SK-N-SH treated with all-trans-retinoic acid at 6 μM for 48 hours (cell line): ENCODE measurements around the gene AP1B1.

Experiments used
- ATAC-seq: fragments of 200-7000 bp; cut with Tn5 transposase; 3 replicates; pipeline ENCODE4 v1.9.1; 2020; ENCODE audit warnings: mild to moderate bottlenecking, moderate library complexity
- ARNTL ChIP-seq: fragments of 450-650 bp; formaldehyde crosslinking; IDR thresholded peaks from 2 replicates; pipeline ENCODE4 v1.5.0; 2020; ENCODE audit warnings: low read depth, mild to moderate bottlenecking, moderate library complexity, borderline replicate concordance
- BACH2 ChIP-seq: fragments of 250-450 bp; sonication (Bioruptor Pico); IDR thresholded peaks from 2 replicates; pipeline ENCODE4 v1.9.0; 2021; ENCODE audit warnings: mild to moderate bottlenecking, borderline replicate concordance
- CREB5 ChIP-seq: fragments of 250-450 bp; sonication (Bioruptor Pico); IDR thresholded peaks from 2 replicates; pipeline ENCODE4 v1.5.1; 2020; ENCODE audit warnings: low read depth, mild to moderate bottlenecking, moderate library complexity
- CSDC2 ChIP-seq: fragments of 250-450 bp; sonication (Bioruptor Pico); IDR thresholded peaks from 2 replicates; pipeline ENCODE4 v1.5.0; 2020; ENCODE audit warnings: mild to moderate bottlenecking, moderate library complexity
- CSRNP3 ChIP-seq: fragments of 250-450 bp; sonication (Bioruptor Pico); IDR thresholded peaks from 2 replicates; pipeline ENCODE4 v1.5.1; 2021; ENCODE audit warnings: mild to moderate bottlenecking, moderate library complexity
- GLIS3 ChIP-seq: fragments of 250-450 bp; sonication (Bioruptor Pico); IDR thresholded peaks from 2 replicates; pipeline ENCODE4 v1.5.0; 2020; ENCODE audit warnings: mild to moderate bottlenecking, moderate library complexity
- POU6F1 ChIP-seq: fragments of 250-450 bp; sonication (Bioruptor Pico); IDR thresholded peaks from 2 replicates; pipeline ENCODE4 v1.8.0; 2021; ENCODE audit warnings: low read depth, mild to moderate bottlenecking, moderate library complexity, borderline replicate concordance
- PPARA ChIP-seq: fragments of 250-450 bp; sonication (Bioruptor Pico); IDR thresholded peaks from 2 replicates; pipeline ENCODE4 v1.5.0; 2020; ENCODE audit warnings: mild to moderate bottlenecking, borderline replicate concordance
- RARB ChIP-seq: fragments of 250-450 bp; sonication (Bioruptor Pico); IDR thresholded peaks from 2 replicates; pipeline ENCODE4 v1.8.0; 2021; ENCODE audit warnings: mild to moderate bottlenecking, moderate library complexity
- SNAI2 ChIP-seq: fragments of 250-450 bp; sonication (Bioruptor Pico); IDR thresholded peaks from 2 replicates; pipeline ENCODE4 v1.5.0; 2020; ENCODE audit warnings: mild to moderate bottlenecking, moderate library complexity
- TOX ChIP-seq: fragments of 250-450 bp; sonication (Bioruptor Pico); IDR thresholded peaks from 2 replicates; pipeline ENCODE4 v1.8.0; 2021; ENCODE audit warnings: mild to moderate bottlenecking, moderate library complexity, borderline replicate concordance
- TSHZ2 ChIP-seq: fragments of 250-450 bp; sonication (Bioruptor Pico); IDR thresholded peaks from 2 replicates; pipeline ENCODE4 v1.5.0; 2020; ENCODE audit warnings: mild to moderate bottlenecking, moderate library complexity
- ZC3H10 ChIP-seq: fragments of 250-450 bp; sonication (Bioruptor Pico); IDR thresholded peaks from 2 replicates; pipeline ENCODE4 v1.5.1; 2021; ENCODE audit warnings: mild to moderate bottlenecking, moderate library complexity
- ZNF565 ChIP-seq: fragments of 450-650 bp; formaldehyde crosslinking; conservative IDR thresholded peaks from 2 replicates; pipeline ENCODE4 v1.5.0; 2020; ENCODE audit warnings: low read depth, mild to moderate bottlenecking, moderate library complexity
- ZNF70 ChIP-seq: fragments of 450-650 bp; formaldehyde crosslinking; IDR thresholded peaks from 2 replicates; pipeline ENCODE4 v1.5.0; 2020; ENCODE audit warnings: mild to moderate bottlenecking, moderate library complexity
- ZNF8 ChIP-seq: fragments of 450-650 bp; formaldehyde crosslinking; IDR thresholded peaks from 2 replicates; pipeline ENCODE4 v1.5.0; 2020; ENCODE audit warnings: mild to moderate bottlenecking, moderate library complexity
- TF ChIP-seq, protein P1 (sequence below): fragments of 250-450 bp; sonication (Bioruptor Pico); IDR thresholded peaks from 2 replicates; pipeline ENCODE4 v1.8.0; 2020; ENCODE audit warnings: mild to moderate bottlenecking, moderate library complexity, borderline replicate concordance

AP1B1 gene

GRCh38 chr22:29329581-29329980 lies 58.8 kb downstream of the AP1B1 start:
- no peak for ATAC-seq
- TF ChIP-seq TOX (CRISPR knock-in tag) = no peak
- TF ChIP-seq TSHZ2 (CRISPR knock-in tag) = no peak
- no peak for TF ChIP-seq CSDC2 (CRISPR knock-in tag)
- TF ChIP-seq SNAI2 (CRISPR knock-in tag) = no peak
- TF ChIP-seq CSRNP3 (CRISPR knock-in tag) = no peak
- no peak for TF ChIP-seq POU6F1 (CRISPR knock-in tag)
- no peak for TF ChIP-seq CREB5 (CRISPR knock-in tag)
- TF ChIP-seq RARB (CRISPR knock-in tag) = no peak
- TF ChIP-seq ZC3H10 = no peak
- TF ChIP-seq ZNF8 (CRISPR knock-in tag) = no peak
- no peak for TF ChIP-seq ARNTL (CRISPR knock-in tag)
- TF ChIP-seq, all 23 proteins: peak for 0

DNA sequence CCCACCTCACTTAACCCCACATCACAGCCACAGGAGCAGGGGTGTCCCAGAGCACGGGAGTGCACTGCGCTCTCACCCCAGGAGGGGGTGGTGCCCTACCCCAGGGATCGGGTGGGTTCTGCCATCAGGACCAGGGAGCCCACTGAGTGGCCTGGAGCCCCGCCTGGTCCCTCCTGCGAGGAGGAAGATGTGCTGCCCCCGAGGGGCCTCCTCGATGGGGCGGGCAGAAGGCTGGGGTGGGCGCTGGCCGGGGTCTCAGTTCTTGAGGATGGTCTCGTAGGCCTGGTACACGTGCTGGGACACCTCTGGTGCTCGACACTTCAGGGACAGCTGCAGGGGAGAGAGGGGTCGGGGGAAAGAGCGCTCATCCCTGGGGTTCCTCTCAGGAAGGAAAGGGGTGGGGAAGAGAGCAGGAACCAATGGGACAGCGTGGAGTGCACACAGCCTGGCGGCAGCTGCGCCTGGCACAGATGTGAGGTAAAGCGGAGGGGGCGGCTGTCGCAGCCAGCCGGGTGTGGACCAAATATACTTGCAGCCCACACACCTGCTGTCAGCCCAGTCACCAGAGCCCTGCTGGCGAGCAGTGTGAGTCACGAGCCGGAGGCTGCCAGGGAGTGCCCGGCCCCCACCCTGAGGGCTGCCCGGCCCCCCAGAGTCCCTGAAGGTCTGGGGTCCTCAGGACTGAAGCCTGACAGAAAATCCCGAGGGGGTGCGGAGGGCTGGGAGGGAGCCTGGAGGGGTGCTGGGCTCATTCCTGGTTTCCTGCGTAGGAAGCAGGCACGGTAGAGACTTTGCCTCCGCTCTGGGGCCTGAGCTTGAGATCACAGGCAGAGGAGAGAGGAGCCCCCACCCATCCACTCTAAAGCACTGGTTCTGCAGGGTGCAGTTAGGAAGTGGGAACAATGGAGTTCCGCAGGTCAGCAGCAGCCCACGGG lies 59.5 kb downstream of the AP1B1 start:
- ATAC-seq = no peak

GRCh38 chr22:29328055-29328454 lies 60.3 kb downstream of the AP1B1 start:
- ATAC-seq = peak; percentile 29; the same call in 1 of the 3 replicates
- TF ChIP-seq ARNTL (CRISPR knock-in tag) = no peak
- TF ChIP-seq SNAI2 (CRISPR knock-in tag) = no peak
- TF ChIP-seq, protein P1, sequence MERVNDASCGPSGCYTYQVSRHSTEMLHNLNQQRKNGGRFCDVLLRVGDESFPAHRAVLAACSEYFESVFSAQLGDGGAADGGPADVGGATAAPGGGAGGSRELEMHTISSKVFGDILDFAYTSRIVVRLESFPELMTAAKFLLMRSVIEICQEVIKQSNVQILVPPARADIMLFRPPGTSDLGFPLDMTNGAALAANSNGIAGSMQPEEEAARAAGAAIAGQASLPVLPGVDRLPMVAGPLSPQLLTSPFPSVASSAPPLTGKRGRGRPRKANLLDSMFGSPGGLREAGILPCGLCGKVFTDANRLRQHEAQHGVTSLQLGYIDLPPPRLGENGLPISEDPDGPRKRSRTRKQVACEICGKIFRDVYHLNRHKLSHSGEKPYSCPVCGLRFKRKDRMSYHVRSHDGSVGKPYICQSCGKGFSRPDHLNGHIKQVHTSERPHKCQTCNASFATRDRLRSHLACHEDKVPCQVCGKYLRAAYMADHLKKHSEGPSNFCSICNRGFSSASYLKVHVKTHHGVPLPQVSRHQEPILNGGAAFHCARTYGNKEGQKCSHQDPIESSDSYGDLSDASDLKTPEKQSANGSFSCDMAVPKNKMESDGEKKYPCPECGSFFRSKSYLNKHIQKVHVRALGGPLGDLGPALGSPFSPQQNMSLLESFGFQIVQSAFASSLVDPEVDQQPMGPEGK (CRISPR knock-in tag) = no peak
- TF ChIP-seq PPARA (CRISPR knock-in tag) = no peak
- TF ChIP-seq ZNF70 (CRISPR knock-in tag) = no peak
- TF ChIP-seq BACH2 (CRISPR knock-in tag) = no peak
- TF ChIP-seq TSHZ2 (CRISPR knock-in tag) = no peak
- TF ChIP-seq RARB (CRISPR knock-in tag) = no peak

More for the DNA sequence above, 59.5 kb downstream of the AP1B1 start:
- TF ChIP-seq SNAI2 (CRISPR knock-in tag) (no peak), ZC3H10 (no peak), TSHZ2 (CRISPR knock-in tag) (no peak), ARNTL (CRISPR knock-in tag) (no peak), GLIS3 (no peak), ZNF565 (CRISPR knock-in tag) (no peak), ZNF8 (CRISPR knock-in tag) (no peak)
